Measurements from ENCODE around the gene BNIP2.
A peak's percentile ranks its signal among the peaks of the same experiment; 100 is the strongest.
"Not testable (repeated sequence)": the region's sequence is repeated elsewhere in the genome, so short reads cannot be mapped to it uniquely, and the experiment has no call there.

Gene BNIP2

GRCh38 chr15:59688423-59688781, 718 bp downstream of the BNIP2 start:
- DNase-seq (ENCODE audit: low read depth, low spot score) = peak; percentile 27

- DNase-seq (ENCODE audit: low read depth, low spot score) = no peak
Observed at GRCh38 chr15:59687836-59688235, 1.3 kb downstream of the BNIP2 start.

DNA sequence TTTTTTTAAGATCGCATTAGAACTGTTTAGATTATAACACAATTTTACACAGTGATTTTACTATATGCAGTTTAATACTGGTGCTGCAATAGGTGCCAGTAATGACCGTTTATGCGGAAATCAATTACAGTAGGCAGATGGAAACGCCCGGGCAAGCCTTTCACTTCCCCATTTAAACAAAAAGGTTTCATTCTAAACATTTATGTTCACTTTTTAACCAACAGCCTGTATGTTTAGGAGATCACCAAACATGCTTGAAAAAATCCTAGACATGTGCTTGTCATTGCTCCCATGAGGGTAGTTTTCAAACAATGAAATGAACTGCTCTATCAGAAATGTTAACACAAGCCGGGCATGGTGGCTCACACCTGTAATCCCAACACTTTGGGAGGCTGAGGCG, 2.7 kb downstream of the BNIP2 start:
- DNase-seq (ENCODE audit: low read depth, low spot score) = no peak

GRCh38 chr15:59685737-59686297, 3.3 kb downstream of the BNIP2 start:
- DNase-seq (ENCODE audit: low read depth, low spot score) = no peak

DNA sequence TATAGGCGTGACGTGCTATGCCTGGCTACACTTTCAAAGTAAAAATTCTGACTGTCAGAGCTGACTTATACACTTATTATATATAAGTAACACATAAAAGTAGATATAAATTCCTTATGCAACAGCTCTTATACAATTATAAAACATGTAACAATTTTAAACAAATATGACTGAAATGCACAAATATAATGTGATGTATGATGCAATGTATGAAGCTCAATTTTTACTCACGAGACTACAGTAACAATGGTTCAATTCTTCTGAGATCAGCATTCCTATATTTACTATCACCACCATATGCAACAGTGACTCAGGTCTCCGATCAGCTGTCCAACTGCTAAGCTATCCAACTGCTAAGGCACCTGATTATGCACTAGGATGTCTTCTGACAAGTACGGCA, 8.2 kb downstream of the BNIP2 start:
- DNase-seq (ENCODE audit: low read depth, low spot score) = no peak

DNA sequence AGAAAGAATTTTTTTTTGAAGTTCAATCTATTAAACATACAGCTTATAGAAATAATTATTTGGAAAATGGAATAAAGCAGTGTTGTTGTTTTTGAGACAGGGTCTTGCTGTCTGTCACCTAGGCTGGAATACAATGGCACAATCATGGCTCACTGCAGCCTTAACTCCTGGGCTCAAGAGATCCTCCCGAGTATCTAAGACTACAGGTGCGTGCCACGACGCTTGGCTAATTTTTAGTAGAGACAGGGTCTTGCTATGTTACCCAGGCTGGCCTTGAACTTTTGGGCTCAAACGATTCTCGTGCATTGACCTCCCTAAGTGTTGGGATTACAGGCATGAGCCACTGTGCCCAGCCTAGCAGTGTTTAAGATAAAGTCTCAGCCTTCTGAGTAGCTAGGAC, 8.8 kb downstream of the BNIP2 start:
- no peak for DNase-seq (ENCODE audit: low read depth, low spot score)

- no peak for DNase-seq (ENCODE audit: low read depth, low spot score)
Observed at GRCh38 chr15:59678620-59679019, 10.5 kb downstream of the BNIP2 start.

DNA sequence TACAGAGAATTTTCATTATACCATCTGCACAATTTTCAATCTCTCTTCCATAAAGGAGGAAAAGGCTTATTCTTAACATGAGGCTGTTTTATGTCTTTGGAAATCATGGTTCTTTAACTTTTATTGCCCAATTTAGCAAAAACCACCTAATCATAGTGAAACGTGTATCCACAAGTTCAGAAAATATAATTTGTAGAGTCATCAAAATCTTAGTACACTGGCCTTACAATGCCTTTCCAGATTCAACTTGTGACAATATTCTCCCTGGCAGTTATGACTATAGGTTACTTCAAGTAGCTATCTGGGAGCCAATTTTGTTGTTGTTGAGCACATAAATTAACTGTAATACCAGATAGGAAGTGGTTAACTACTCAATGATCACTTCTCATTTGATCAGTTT, 10.9 kb downstream of the BNIP2 start:
- DNase-seq (ENCODE audit: low read depth, low spot score) = no peak

DNA sequence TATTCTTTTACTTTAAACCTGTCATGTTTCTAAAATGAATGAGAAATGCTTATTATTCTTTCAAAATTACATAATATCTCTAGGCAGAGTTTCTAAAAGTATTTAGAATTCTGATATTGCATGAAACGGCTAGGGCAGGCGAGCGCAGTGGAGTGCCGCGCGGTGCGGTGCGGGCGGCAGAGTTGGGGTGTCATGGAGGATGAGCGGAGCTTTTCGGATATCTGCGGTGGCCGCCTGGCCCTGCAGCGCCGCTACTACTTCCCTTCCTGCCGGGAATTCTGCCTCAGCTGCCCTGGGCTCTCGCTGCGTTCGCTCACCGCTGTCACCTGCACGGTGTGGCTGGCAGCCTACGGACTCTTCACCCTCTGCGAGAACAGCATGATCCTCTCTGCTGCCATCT, 12.6 kb downstream of the BNIP2 start:
- no peak for DNase-seq (ENCODE audit: low read depth, low spot score)

- DNase-seq (ENCODE audit: low read depth, low spot score) = no peak
Observed at GRCh38 chr15:59674361-59674877, 14.7 kb downstream of the BNIP2 start.

DNA sequence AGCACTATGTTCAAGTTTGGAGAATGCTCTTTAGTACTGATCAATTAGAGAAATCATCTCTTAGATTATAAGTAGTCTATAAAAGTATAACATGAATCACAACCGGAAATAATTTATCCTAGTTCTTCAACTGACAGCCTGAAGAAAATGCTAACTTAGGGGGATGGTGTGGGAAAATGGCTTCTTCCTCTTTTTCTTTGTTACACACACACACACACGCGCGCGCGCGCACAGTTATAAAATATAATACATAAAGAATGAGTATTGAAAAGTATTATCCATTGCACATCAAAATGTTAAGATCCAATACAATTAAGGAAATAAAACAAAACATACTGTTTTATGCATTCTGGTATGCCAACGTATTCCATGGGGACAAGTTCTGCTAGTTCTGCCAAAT, 20.6 kb downstream of the BNIP2 start:
- DNase-seq (ENCODE audit: low read depth, low spot score) = no peak

DNA sequence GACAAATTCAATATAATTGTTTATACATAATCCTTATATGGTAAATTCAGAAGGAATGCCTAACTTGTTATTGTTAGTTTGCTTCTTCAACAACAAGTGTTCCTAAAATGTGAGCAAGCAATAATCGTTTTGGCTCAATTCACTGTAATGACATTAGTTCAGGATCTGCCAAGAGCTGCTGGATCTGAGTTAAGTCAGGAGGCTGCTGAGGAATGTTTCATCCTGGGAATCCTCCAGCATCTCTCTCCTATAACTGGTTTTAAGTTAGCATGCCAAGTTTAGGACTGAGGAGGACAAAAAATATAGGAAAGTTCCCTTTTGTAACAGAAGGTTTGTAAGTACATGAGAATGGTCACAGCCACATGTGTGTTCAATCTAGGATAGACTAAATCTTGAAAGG, 26.9 kb downstream of the BNIP2 start:
- no peak for DNase-seq (ENCODE audit: low read depth, low spot score)

DNA sequence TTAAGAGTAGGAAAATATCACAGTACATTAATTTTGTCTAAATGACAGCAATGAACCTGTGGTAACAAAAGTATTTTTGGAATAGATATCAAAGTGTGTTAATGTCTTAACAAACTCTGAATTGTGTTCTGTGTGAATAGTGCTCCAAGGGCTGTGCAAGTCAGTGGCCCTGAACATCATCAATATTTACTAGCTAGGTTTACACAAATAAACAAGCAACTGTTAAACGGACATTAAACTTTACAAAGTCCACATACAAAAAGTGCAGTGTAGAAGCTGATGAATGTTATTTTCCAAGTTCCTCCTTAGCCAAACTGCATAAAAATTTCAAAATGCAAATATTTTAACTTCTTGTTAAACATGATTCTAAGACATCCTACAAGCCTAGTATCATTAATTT, 29.8 kb downstream of the BNIP2 start:
- no peak for DNase-seq (ENCODE audit: low read depth, low spot score)

DNA sequence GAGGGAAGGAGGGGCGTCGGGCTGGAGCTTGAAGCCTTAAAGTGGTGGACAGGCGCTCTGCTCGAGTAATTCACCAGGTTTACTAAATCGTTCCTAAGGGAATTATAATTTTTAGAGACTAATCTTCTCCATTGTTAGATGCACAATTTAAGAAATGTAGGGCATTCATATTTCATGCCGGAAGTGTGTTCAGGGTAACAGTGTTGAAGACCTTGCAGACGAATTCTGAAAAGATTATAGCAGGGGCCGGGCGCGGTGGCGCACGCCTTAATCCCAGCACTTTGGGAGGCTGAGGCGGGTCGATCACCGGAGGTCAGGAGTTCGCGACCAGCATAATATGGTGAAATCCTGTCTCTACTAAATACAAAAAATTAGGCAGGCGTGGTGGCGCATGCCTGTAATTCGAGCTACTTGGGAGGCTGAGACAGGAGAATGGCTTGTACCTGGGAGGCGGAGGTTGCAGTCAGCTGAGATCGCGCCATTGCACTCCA, 31.4 kb downstream of the BNIP2 start:
- DNase-seq (ENCODE audit: low read depth, low spot score) = no peak

DNA sequence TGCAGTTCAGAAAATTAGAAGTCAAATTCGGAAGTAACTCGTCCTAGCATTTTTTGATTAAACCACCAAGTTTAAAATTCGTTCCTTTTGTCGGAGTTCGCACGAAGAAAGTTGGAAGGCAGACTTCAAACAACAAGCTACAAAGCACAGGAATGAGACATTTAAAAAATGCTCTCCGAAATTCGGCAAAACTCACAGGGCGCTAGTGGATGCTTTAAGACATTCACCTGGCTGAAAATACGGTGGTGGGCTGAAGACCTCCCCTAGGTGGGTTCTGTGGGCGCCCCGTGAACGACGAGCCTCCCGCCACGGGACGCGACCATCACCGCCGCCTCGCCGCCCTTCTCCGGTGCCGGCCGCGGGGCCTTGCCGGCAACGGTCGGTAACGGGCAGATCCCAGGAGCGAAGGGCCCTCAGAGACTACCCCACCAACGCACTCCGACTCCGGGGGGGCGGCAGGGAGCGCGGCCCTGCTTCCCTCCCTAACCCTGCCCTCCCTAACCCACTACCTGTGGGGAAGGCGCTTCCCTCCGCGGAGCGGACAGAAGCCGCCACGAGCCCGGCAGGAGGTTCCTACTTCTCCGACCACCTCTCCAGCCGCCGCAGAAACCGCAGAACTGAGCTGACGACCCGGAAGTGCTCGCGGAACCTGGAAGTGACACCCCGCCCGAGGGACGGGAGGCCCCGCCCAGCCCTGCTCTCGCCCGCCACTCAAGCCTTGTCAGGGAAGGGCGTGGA, 32.1 kb downstream of the BNIP2 start, which contains the start of gene GTF2A2:
Gene GTF2A2, minus strand, starts transcription at position 619 of the 738 bp plus-strand sequence. CDS start 5,238 bp downstream, outside the sequence.
- DNase-seq (ENCODE audit: low read depth, low spot score) = peak; percentile 79

DNA sequence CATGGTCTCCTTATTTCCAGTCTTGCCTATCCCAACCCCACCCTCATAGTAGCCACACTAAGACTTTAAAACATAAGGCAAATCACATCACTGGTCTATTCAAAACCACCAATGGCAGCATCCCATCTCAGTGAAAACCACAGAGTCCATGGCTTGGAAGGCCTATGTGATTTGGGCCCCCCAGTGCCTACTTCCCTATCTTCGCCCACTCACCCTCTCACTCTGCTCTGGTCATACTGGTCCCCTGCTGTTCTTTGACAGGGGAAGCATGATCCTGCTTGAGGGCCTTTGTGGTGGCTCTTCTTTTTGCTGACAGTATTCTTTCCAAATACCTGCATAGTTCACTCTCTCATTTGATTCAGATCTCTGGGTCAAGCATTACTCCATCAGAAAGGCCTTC, 35.1 kb downstream of the BNIP2 start:
- DNase-seq (ENCODE audit: low read depth, low spot score) = no peak

DNA sequence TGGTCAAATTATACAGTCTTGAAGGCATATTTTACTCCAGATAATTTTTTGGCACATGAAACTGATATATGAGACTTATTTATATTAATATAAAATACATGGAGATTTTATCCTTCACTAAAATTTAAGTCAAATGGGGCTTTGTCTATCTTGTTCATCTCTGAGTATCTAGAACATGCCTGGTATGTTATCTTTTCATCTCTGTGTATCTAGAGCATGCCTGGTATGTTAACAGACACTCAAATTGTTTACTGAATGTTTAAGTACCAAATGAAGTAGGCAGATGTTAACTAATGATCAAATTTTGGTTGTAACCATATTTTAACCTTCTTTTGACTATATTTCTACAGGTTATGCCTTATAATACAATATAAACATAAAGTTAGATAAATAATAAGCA, 39.5 kb downstream of the BNIP2 start:
- DNase-seq (ENCODE audit: low read depth, low spot score) = no peak

GRCh38 chr15:59647085-59647484, 42.0 kb downstream of the BNIP2 start:
- no peak for DNase-seq (ENCODE audit: low read depth, low spot score)

GRCh38 chr15:59646277-59646676, 42.8 kb downstream of the BNIP2 start:
- no peak for DNase-seq (ENCODE audit: low read depth, low spot score)

DNA sequence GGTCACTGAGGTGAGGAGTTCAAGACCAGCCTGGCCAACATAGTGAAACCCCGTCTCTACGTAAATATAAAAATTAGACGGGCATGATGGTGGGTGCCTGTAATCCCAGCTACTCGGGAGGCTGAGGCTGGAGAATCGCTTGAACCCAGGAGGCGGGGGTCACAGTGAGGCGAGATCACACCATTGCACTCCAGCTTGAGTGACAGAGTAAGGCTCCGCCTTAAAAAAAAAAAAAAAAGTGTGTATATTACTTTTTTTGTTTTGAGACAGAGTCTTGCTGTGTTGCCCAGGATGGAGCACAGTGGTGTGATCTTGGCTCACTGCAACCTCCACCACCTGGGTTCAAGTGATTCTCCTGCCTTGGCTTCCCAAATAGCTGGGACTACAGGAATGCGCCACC, 43.3 kb downstream of the BNIP2 start:
- DNase-seq (ENCODE audit: low read depth, low spot score) = not testable (repeated sequence)

DNA sequence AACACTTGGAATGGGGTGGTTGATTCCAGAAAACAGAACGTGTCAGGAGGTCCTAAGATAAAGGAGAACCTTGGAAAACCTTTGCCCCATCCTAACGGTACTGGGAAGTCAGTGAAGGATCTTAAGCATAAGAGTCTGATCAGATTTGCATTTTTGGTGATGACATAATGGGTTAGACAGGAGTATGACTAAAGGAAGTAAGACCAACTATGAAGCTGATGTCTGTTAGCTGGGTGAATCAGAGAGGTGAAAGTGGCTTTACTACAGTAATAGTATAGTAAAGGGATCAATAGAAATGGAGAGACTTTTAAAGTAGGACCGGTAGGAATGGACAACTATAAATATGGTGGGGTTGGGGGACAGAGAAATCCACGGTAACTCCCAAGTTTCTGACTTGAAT, 44.4 kb downstream of the BNIP2 start:
- DNase-seq (ENCODE audit: low read depth, low spot score) = no peak

DNA sequence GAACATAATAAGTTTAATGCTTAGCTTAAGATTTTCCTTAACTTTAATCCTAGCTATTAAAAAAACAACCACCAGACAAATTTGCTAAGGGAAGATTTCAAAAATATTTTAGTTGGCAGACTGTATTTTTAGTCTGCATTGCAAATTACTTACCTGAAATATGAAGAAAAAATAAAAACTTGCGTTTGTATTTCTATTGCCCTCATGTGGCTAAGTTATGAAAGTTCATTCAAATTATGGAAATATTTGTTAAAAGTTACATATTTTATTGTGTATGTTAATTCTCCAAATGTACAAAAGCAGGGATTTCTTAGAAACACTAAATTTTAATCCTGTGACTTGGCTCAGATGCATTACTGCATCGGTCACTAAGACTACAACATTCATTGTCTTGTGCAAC, 46.8 kb downstream of the BNIP2 start:
- no peak for DNase-seq (ENCODE audit: low read depth, low spot score)

- DNase-seq (ENCODE audit: low read depth, low spot score) = not testable (repeated sequence)
Observed at GRCh38 chr15:59637507-59637906, 51.6 kb downstream of the BNIP2 start.
